Keratinocyte (primary cell): ENCODE data around the gene ATG4B. TPM values are rescaled to one million over a fixed set of nuclear protein-coding genes. Genes with fewer than 3 reads are reported as not detected.

Experiments used
- DNase-seq: peaks from one replicate; pipeline ENCODE4 v3.0.0-alpha.2; 2011; ENCODE audit warnings: low read depth, missing footprints, low spot score
- FAIRE-seq: peaks from 2 replicates; lab custom pipeline; 2011; peaks lifted over from hg19 to GRCh38; lab: Jason Lieb, UNC
- H2AFZ ChIP-seq: 2 replicates; pipeline ENCODE4 v1.6.0; 2012; ENCODE audit warnings: low read length, control low read depth, inconsistent platforms; ENCODE audit not compliant: control insufficient read depth
- H3K27ac ChIP-seq: 2 replicates; pipeline ENCODE4 v1.5.1; 2011; ENCODE audit warnings: low read length; ENCODE audit not compliant: control insufficient read depth, insufficient read depth
- H3K27me3 ChIP-seq: 3 replicates; pipeline ENCODE4 v1.6.0; 2011; ENCODE audit warnings: low read length; ENCODE audit not compliant: control insufficient read depth, insufficient read depth; ENCODE audit errors: extremely low read depth
- H3K36me3 ChIP-seq, 2 experiments: 2 replicates in 1 of 2; 3 replicates in 1 of 2; pipeline ENCODE4 v1.5.1; 2011; ENCODE audit warnings: low read length in 2 of 2, mild to moderate bottlenecking in 1 of 2; ENCODE audit not compliant: control insufficient read depth in 2 of 2, insufficient read depth in 2 of 2; ENCODE audit errors: extremely low read depth in 1 of 2
- H3K4me1 ChIP-seq: 3 replicates; pipeline ENCODE4 v1.5.1; 2011; ENCODE audit warnings: low read length; ENCODE audit not compliant: control insufficient read depth, insufficient read depth; ENCODE audit errors: extremely low read depth
- H3K4me2 ChIP-seq: 3 replicates; pipeline ENCODE4 v1.6.0; 2011; ENCODE audit warnings: low read depth, low read length; ENCODE audit not compliant: control insufficient read depth, insufficient read depth; ENCODE audit errors: extremely low read depth
- H3K4me3 ChIP-seq, 3 experiments: fragments of 200-600 bp in 1 of 3; sonication (generic) in 1 of 3; 2 replicates in 2 of 3; 3 replicates in 1 of 3; pipeline ENCODE4 v1.5.1; 2011 to 2016; ENCODE audit warnings: low read length in 3 of 3, mild to moderate bottlenecking in 3 of 3, control low read depth in 2 of 3, inconsistent platforms in 1 of 3, low read depth in 1 of 3, mixed read lengths in 1 of 3, mixed run types in 1 of 3, moderate library complexity in 1 of 3; ENCODE audit not compliant: control insufficient read depth in 2 of 3, insufficient read depth in 2 of 3; ENCODE audit errors: extremely low read depth in 1 of 3
- H3K79me2 ChIP-seq: 2 replicates; pipeline ENCODE4 v1.6.0; 2012; ENCODE audit warnings: low read length; ENCODE audit not compliant: control insufficient read depth, insufficient read depth
- H3K9ac ChIP-seq: 3 replicates; pipeline ENCODE4 v1.6.0; 2011; ENCODE audit warnings: low read length; ENCODE audit not compliant: control insufficient read depth, insufficient read depth; ENCODE audit errors: extremely low read depth
- H3K9me1 ChIP-seq: 3 replicates; pipeline ENCODE4 v1.6.0; 2011; ENCODE audit warnings: low read length; ENCODE audit not compliant: control insufficient read depth, insufficient read depth; ENCODE audit errors: extremely low read depth
- H3K9me3 ChIP-seq: 2 replicates; pipeline ENCODE4 v1.5.1; 2012; ENCODE audit warnings: low read depth, low read length; ENCODE audit not compliant: control insufficient read depth
- H4K20me1 ChIP-seq: 3 replicates; pipeline ENCODE4 v1.6.0; 2011; ENCODE audit warnings: low read length; ENCODE audit not compliant: control insufficient read depth, insufficient read depth; ENCODE audit errors: extremely low read depth
- CTCF ChIP-seq, 3 experiments: IDR thresholded peaks in 1 of 3; conservative IDR thresholded peaks in 1 of 3; optimal IDR thresholded peaks in 1 of 3; 2 replicates in 2 of 3; 3 replicates in 1 of 3; pipeline versions ENCODE3 to v1.5.1; 2011; ENCODE audit warnings: low read length in 3 of 3, mild to moderate bottlenecking in 3 of 3, moderate library complexity in 2 of 3, control low read depth in 1 of 3, inconsistent platforms in 1 of 3; ENCODE audit not compliant: insufficient read depth in 2 of 3; ENCODE audit errors: extremely low read depth in 1 of 3
- EZH2 ChIP-seq: IDR thresholded peaks from one replicate; pipeline ENCODE4 v1.6.1; 2012; ENCODE audit warnings: inconsistent platforms, mild to moderate bottlenecking, low read length, moderate library complexity
- dilution Hi-C: fragments of 300-500 bp; cut with MboI; formaldehyde crosslinking; loops from one replicate; pipeline ENCODE4 v1.7.0; 2020; ENCODE audit warnings: low sequenced_read_pairs; ENCODE audit not compliant: extremely low pct_ligation_motif_present
- polyA plus RNA-seq, 5 experiments: library from polyadenylated mRNA; depleted of rRNA in 3 of 5; stranded (reverse) in 3 of 5; stranded (forward) in 1 of 5; unstranded in 1 of 5; fragments of >200 nt; gene quantifications; 1 replicate in 1 of 5; 2 replicates in 3 of 5; 3 replicates in 1 of 5; pipeline versions ENCODE4 v1.2.1 to v1.2.3, GENCODE V29; 2011 to 2012; ENCODE audit warnings: missing spikeins in 2 of 5, low read depth in 1 of 5, low replicate concordance in 1 of 5

The ATG4B gene
- polyA plus RNA-seq, 1 donor (not counting 4 experiments of a cell fraction or from before 2014, with no cell fraction given) = 69.0 TPM

- Histone ChIP-seq H3K4me3 (no peak overlapping the region), H3K27ac (no peak overlapping the region), H3K9me3 (peaks cover 3% of the 10 kb centered on the region), H3K4me2 (no peak overlapping the region), H3K9me1 (no peaks in the 10 kb centered on the region), H3K4me1 (no peaks in the 10 kb centered on the region), H3K9ac (no peak overlapping the region), H3K36me3 (peaks cover under 1 to 9% of the 10 kb centered on the region in 2 experiments), H3K79me2 (no peaks in the 10 kb centered on the region), H3K27me3 (no peaks in the 10 kb centered on the region), H4K20me1 (no peaks in the 10 kb centered on the region), H2AFZ (no peak overlapping the region)
- FAIRE-seq (no peak), DNase-seq (no peak)
- TF ChIP-seq CTCF (optimal IDR thresholded peaks at IDR 0.05 in 1 of 3, IDR thresholded peaks at IDR 0.05 in 1 of 3, conservative IDR thresholded peaks at IDR 0.05 in 1 of 3; ENCODE audit: extremely low read depth in 1 of 3, insufficient read depth in 2 of 3, low read length in 3 of 3) (no peak), EZH2 (no peak)
- dilution Hi-C loops = loop anchor here (25.0 kb wide), 1 partner anchor 105 kb away; no protein-coding TSS in a partner anchor
Observed at GRCh38 chr2:241592126-241592845, 45.2 kb upstream of the ATG4B start.

GRCh38 chr2:241593271-241593670 is 44.2 kb upstream of the ATG4B start:
- no peaks in the 10 kb centered on the region for H3K79me2 ChIP-seq
- TF ChIP-seq CTCF (optimal IDR thresholded peaks at IDR 0.05 in 1 of 3, IDR thresholded peaks at IDR 0.05 in 1 of 3, conservative IDR thresholded peaks at IDR 0.05 in 1 of 3; ENCODE audit: extremely low read depth in 1 of 3, insufficient read depth in 2 of 3, low read length in 3 of 3) (no peak), EZH2 (no peak)
- FAIRE-seq (no peak), DNase-seq (no peak)
- no peaks in the 10 kb centered on the region for H3K9me1 ChIP-seq
- no peaks in the 10 kb centered on the region for H3K27me3 ChIP-seq
- no peak overlapping the region for H3K4me2 ChIP-seq
- H4K20me1 ChIP-seq = no peaks in the 10 kb centered on the region
- peaks cover 4 to 12% of the 10 kb centered on the region in 2 experiments for H3K36me3 ChIP-seq
- no peaks in the 10 kb centered on the region for H3K4me1 ChIP-seq
- no peak overlapping the region for H3K27ac ChIP-seq
- H2AFZ ChIP-seq = no peak overlapping the region
- no peak overlapping the region for H3K9ac ChIP-seq
- no peak overlapping the region for H3K4me3 ChIP-seq
- dilution Hi-C loops = loop anchor here (25.0 kb wide), 1 partner anchor 106 kb away; no protein-coding TSS in a partner anchor
- peaks cover 2% of the 10 kb centered on the region for H3K9me3 ChIP-seq
